MCF 10A (cell line): Measurements from ENCODE around the gene IRAK1BP1. TPM values are rescaled to one million over a fixed set of nuclear protein-coding genes. Genes with fewer than 3 reads are reported as not detected.
"Not testable (repeated sequence)": the region's sequence is repeated elsewhere in the genome, so short reads cannot be mapped to it uniquely, and the experiment has no call there.

ENCODE experiments used
- BruUV-seq: library from RNA; stranded (reverse); fragments of 400-500 nt; replicated peaks from 2 replicates; lab custom pipeline; 2021; lab: Mats Ljungman, UMichigan
- CTCF ChIA-PET: fragments of 300-600 bp; sonication (Branson Sonifier 250); formaldehyde crosslinking; extraction: SDS; loops from one replicate; lab custom pipeline; 2021; ENCODE audit warnings: antibody characterized with exemption, inconsistent platforms; lab: Yijun Ruan, JAX
- POLR2A ChIA-PET: fragments of 300-600, 350-650 bp; sonication (Branson Sonifier 250); formaldehyde crosslinking; extraction: SDS; loops from one replicate; lab custom pipeline; 2020; ENCODE audit warnings: antibody characterized with exemption, inconsistent platforms; lab: Yijun Ruan, JAX
- DNase-seq: peaks from one replicate; pipeline ENCODE4 v3.0.0-alpha.2; 2018; ENCODE audit not compliant: unreplicated experiment
- H3K27ac Mint-ChIP-seq: one replicate; pipeline ENCODE4 v1.8.0; 2022; ENCODE audit warnings: mild to moderate bottlenecking, low read depth, mixed read lengths; ENCODE audit not compliant: unreplicated experiment
- H3K27me3 Mint-ChIP-seq: one replicate; pipeline ENCODE4 v1.8.0; 2022; ENCODE audit warnings: mixed read lengths; ENCODE audit not compliant: insufficient read depth, unreplicated experiment
- H3K36me3 Mint-ChIP-seq: one replicate; pipeline ENCODE4 v1.8.0; 2022; ENCODE audit warnings: mild to moderate bottlenecking, moderate library complexity, mixed read lengths; ENCODE audit not compliant: insufficient read depth, unreplicated experiment
- H3K4me1 Mint-ChIP-seq: one replicate; pipeline ENCODE4 v1.8.0; 2022; ENCODE audit warnings: mixed read lengths; ENCODE audit not compliant: insufficient read depth, unreplicated experiment
- H3K4me3 Mint-ChIP-seq: one replicate; pipeline ENCODE4 v1.8.0; 2022; ENCODE audit warnings: mild to moderate bottlenecking, moderate library complexity, mixed read lengths; ENCODE audit not compliant: unreplicated experiment
- H3K9me3 Mint-ChIP-seq: one replicate; pipeline ENCODE4 v1.8.0; 2022; ENCODE audit warnings: mixed read lengths; ENCODE audit not compliant: unreplicated experiment
- CTCF ChIP-seq: fragments of 200-600 bp; IDR thresholded peaks from one replicate; pipeline ENCODE4 v1.8.0; 2022; ENCODE audit warnings: antibody characterized with exemption, mild to moderate bottlenecking; ENCODE audit not compliant: unreplicated experiment
- intact Hi-C: fragments of 100-400 bp; cut with micrococcal nuclease; formaldehyde crosslinking; loops from 2 replicates; pipeline ENCODE4 v1.14.1; 2022
- total RNA-seq: library from RNA; stranded (reverse); gene quantifications from 2 replicates; pipeline ENCODE4 v1.2.3, GENCODE V29; 2022

Gene IRAK1BP1
- total RNA-seq, 1 experiment from 2014 or later = 6.6 TPM

GRCh38 chr6:78845567-78845966, 21.8 kb upstream of the IRAK1BP1 start:
- BruUV-seq = no TSS peak
- ChIA-PET CTCF (no interaction called here), POLR2A (interaction anchor here (1.3 kb wide), 1 partner anchor 22 kb away, joined by 3 read pairs; the partner anchor contains the start of gene IRAK1BP1)
- no peak for TF ChIP-seq CTCF
- Mint-ChIP-seq H3K4me3 (no peak overlapping the region), H3K36me3 (no peaks in the 10 kb centered on the region), H3K4me1 (peaks cover 2% of the 10 kb centered on the region), H3K9me3 (no peaks in the 10 kb centered on the region), H3K27ac (no peak overlapping the region), H3K27me3 (no peaks in the 10 kb centered on the region)
- DNase-seq = no peak
- intact Hi-C loops = no loop called here

GRCh38 chr6:78850621-78851020, 16.7 kb upstream of the IRAK1BP1 start:
- Mint-ChIP-seq H3K4me3 (no peak overlapping the region), H3K27ac (no peak overlapping the region), H3K27me3 (no peaks in the 10 kb centered on the region), H3K4me1 (peaks cover 10% of the 10 kb centered on the region), H3K9me3 (no peaks in the 10 kb centered on the region), H3K36me3 (peaks cover under 1% of the 10 kb centered on the region)
- intact Hi-C loops = no loop called here
- POLR2A ChIA-PET = no interaction called here
- no peak for TF ChIP-seq CTCF
- no TSS peak for BruUV-seq
- CTCF ChIA-PET = interaction anchor here (0.7 kb wide), 1 partner anchor 364 kb away, joined by 3 read pairs; no protein-coding TSS in a partner anchor
- DNase-seq = no peak

- Mint-ChIP-seq H3K9me3 (no peaks in the 10 kb centered on the region), H3K4me1 (peaks cover 10% of the 10 kb centered on the region), H3K4me3 (no peak overlapping the region), H3K27ac (no peak overlapping the region), H3K27me3 (no peaks in the 10 kb centered on the region), H3K36me3 (peaks cover 6% of the 10 kb centered on the region)
- CTCF ChIA-PET = interaction anchor here (0.7 kb wide), 1 partner anchor 365 kb away, joined by 3 read pairs; no protein-coding TSS in a partner anchor
- BruUV-seq = no TSS peak
- intact Hi-C loops = no loop called here
- POLR2A ChIA-PET = no interaction called here
- no peak for TF ChIP-seq CTCF
- DNase-seq = no peak
Measured at GRCh38 chr6:78851156-78851555, 16.2 kb upstream of the IRAK1BP1 start.

- no peak overlapping the region for H3K27ac Mint-ChIP-seq
- BruUV-seq = no TSS peak
- no peak for DNase-seq
- no peak overlapping the region for H3K4me3 Mint-ChIP-seq
- intact Hi-C loops = no loop called here
- H3K27me3 Mint-ChIP-seq = no peaks in the 10 kb centered on the region
- H3K36me3 Mint-ChIP-seq = peaks cover 6% of the 10 kb centered on the region
- peaks cover 10% of the 10 kb centered on the region for H3K4me1 Mint-ChIP-seq
- TF ChIP-seq CTCF = no peak
- CTCF ChIA-PET = no interaction called here
- POLR2A ChIA-PET = no interaction called here
- H3K9me3 Mint-ChIP-seq = no peaks in the 10 kb centered on the region
Measured at GRCh38 chr6:78854546-78854945, 12.8 kb upstream of the IRAK1BP1 start.

- BruUV-seq, H3K27ac Mint-ChIP-seq, H3K4me3 Mint-ChIP-seq, H3K27me3 Mint-ChIP-seq, H3K4me1 Mint-ChIP-seq, H3K36me3 Mint-ChIP-seq, intact Hi-C loops, POLR2A ChIA-PET, CTCF ChIA-PET, H3K9me3 Mint-ChIP-seq, DNase-seq: not testable (repeated sequence)
Measured at GRCh38 chr6:78858339-78858938, 8.9 kb upstream of the IRAK1BP1 start.
